SU-DHL-6 (cell line): ENCODE results near the gene FAM3C.

Experiments
- H2AFZ ChIP-seq: fragments of 200-600 bp; sonication (generic); 2 replicates; pipeline ENCODE4 v1.6.1; 2014; ENCODE audit warnings: low read depth, mild to moderate bottlenecking, moderate library complexity, mixed read lengths, antibody characterized with exemption, low read length; ENCODE audit not compliant: severe bottlenecking
- H3F3A ChIP-seq: fragments of 200-600 bp; shearing (Covaris generic); 2 replicates; pipeline ENCODE4 v1.6.0; 2016; ENCODE audit warnings: antibody characterized with exemption, mild to moderate bottlenecking; ENCODE audit not compliant: insufficient read depth
- H3K27ac ChIP-seq: fragments of 200-600 bp; sonication (generic); 2 replicates; pipeline ENCODE4 v1.5.1; 2016; ENCODE audit warnings: low read depth, mild to moderate bottlenecking, low read length, moderate library complexity, mixed read lengths
- H3K27me3 ChIP-seq: fragments of 200-600 bp; sonication (generic), shearing (Covaris generic); 2 replicates; pipeline ENCODE4 v1.6.0; 2014; ENCODE audit warnings: mild to moderate bottlenecking, low read length
- H3K36me3 ChIP-seq: fragments of 200-600 bp; sonication (generic); 2 replicates; pipeline ENCODE4 v1.6.1; 2014; ENCODE audit warnings: mild to moderate bottlenecking, low read length, mixed read lengths
- H3K4me2 ChIP-seq: fragments of 300-600, 200-600 bp; shearing (Covaris generic), sonication (generic); 2 replicates; pipeline ENCODE4 v1.6.0; 2014; ENCODE audit warnings: low read length, low read depth, mild to moderate bottlenecking; ENCODE audit not compliant: poor library complexity, severe bottlenecking
- H3K4me3 ChIP-seq: fragments of 200-600 bp; sonication (generic); 2 replicates; pipeline ENCODE4 v1.5.1; 2014; ENCODE audit warnings: antibody characterized with exemption, low read length, mild to moderate bottlenecking, mixed read lengths; ENCODE audit not compliant: insufficient read depth, poor library complexity, severe bottlenecking
- H3K79me2 ChIP-seq: fragments of 200-600 bp; sonication (generic); 2 replicates; pipeline ENCODE4 v1.6.1; 2014; ENCODE audit warnings: mild to moderate bottlenecking, low read length, moderate library complexity; ENCODE audit not compliant: insufficient read depth
- H3K9ac ChIP-seq: fragments of 200-600 bp; sonication (generic); 2 replicates; pipeline ENCODE4 v1.7.0; 2014; ENCODE audit warnings: mild to moderate bottlenecking, low read length
- H3K9me2 ChIP-seq: fragments of 200-600 bp; sonication (generic); replicated peaks from 2 replicates; pipeline ENCODE4 v1.6.1; 2014; ENCODE audit warnings: low read length; ENCODE audit not compliant: insufficient read depth
- H3K9me3 ChIP-seq: fragments of 200-600 bp; sonication (generic); 2 replicates; pipeline ENCODE4 v1.6.1; 2014; ENCODE audit warnings: low read length, mixed read lengths; ENCODE audit not compliant: insufficient read depth
- H4K20me1 ChIP-seq: fragments of 200-600 bp; sonication (generic); 2 replicates; pipeline ENCODE4 v1.6.1; 2014; ENCODE audit warnings: low read depth, mild to moderate bottlenecking, antibody characterized with exemption, low read length, moderate library complexity, mixed read lengths
- CTCF ChIP-seq: fragments of 200-600 bp; sonication (generic); IDR thresholded peaks from one replicate; pipeline ENCODE4 v1.5.1; 2017; ENCODE audit warnings: antibody characterized with exemption, mild to moderate bottlenecking, low read length, moderate library complexity; ENCODE audit not compliant: insufficient read depth, poor library complexity, severe bottlenecking
- EZH2phosphoT487 ChIP-seq: fragments of 200-600 bp; sonication (generic), shearing (Covaris generic); conservative IDR thresholded peaks from 2 replicates; pipeline ENCODE4 v1.6.1; 2018; ENCODE audit warnings: mild to moderate bottlenecking, antibody characterized with exemption, low read length, moderate library complexity, mixed read lengths

FAM3C gene

GRCh38 chr7:121385056-121385799 lies 10.9 kb downstream of the FAM3C start:
- 0 out of 2 replicates have a peak, but pooled peaks cover 4% of the 10 kb centered on the region for H4K20me1 ChIP-seq
- H3K4me2 ChIP-seq: peak overlapping the region; percentile 45
- H3F3A ChIP-seq: peaks cover 11% of the 10 kb centered on the region; the same call in 1 of the 2 replicates
- H3K79me2 ChIP-seq: peaks cover 73% of the 10 kb centered on the region
- no peaks in the 10 kb centered on the region for H3K9me3 ChIP-seq
- H3K4me3 ChIP-seq: no peak overlapping the region
- H3K36me3 ChIP-seq: no peaks in the 10 kb centered on the region
- H3K27ac ChIP-seq: peak overlapping the region; percentile 35
- no peak overlapping the region for H2AFZ ChIP-seq
- no peaks in the 10 kb centered on the region for H3K27me3 ChIP-seq
- H3K9me2 ChIP-seq: no peaks in the 10 kb centered on the region
- no peak overlapping the region; the same call in 1 of the 2 replicates for H3K9ac ChIP-seq
- TF ChIP-seq EZH2phosphoT487 (no peak), CTCF (no peak)

DNA sequence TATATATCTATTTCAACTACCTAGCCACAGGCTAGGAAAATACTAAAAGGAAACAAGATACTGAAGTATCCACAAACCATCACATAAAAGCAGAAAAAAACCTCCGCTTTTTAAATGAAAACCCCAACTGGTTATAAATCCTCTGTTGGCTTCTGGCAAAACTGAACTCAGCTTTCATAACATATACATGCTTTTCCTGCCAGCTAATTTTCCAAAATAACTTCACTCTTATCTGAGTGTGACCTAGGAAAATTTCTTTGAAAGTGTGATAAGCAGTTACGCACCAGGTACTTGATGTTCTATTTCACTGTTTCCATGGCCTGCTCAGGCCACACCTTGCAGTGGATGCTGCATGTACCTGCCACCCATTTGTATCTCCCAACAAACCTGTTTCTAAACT lies 11.8 kb downstream of the FAM3C start:
- peak overlapping the region; percentile 45 for H3K4me2 ChIP-seq
- peaks cover 68% of the 10 kb centered on the region for H3K79me2 ChIP-seq
- no peak overlapping the region for H3K27ac ChIP-seq
- no peak overlapping the region for H3K4me3 ChIP-seq
- peaks cover 7% of the 10 kb centered on the region for H3K36me3 ChIP-seq
- no peaks in the 10 kb centered on the region for H3K9me2 ChIP-seq
- H3K9ac ChIP-seq: no peak overlapping the region
- no peaks in the 10 kb centered on the region for H3K9me3 ChIP-seq
- H2AFZ ChIP-seq: no peak overlapping the region
- H3K27me3 ChIP-seq: no peaks in the 10 kb centered on the region
- H3F3A ChIP-seq: peaks cover 11% of the 10 kb centered on the region; the same call in 1 of the 2 replicates
- 0 out of 2 replicates have a peak, but pooled peaks cover 4% of the 10 kb centered on the region for H4K20me1 ChIP-seq
- no peak for TF ChIP-seq CTCF
- TF ChIP-seq EZH2phosphoT487: no peak

DNA sequence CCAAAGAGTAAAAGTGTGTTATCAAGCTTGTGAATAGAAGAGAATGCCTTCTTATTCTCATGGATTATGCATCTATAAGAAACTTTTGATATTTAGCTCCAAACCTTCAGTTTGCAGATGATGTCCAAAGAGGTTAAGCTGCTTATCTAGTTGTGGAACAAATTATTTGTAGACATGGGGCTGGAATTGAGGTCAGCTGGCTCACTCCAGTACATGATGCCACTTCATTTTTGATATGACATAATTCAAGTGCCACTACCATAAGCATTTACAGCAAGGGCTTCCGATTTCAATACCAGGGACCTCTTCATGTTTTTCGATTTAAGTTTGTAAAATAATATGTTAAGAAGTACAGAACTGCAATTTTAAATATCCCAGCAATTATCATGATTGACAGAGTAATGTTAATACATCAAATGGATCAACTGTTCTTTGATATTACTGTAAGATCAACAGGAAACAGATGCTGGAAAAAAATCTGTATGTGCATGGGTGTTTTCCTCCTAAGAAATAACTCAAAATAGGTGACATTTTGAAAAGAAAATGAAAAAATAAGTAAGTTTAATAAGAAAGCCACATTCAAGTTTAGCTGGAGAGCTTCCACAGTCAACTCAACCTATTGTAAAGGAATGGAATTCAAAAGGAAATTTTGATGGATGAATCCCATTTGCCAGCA lies 12.7 kb downstream of the FAM3C start:
- no peaks in the 10 kb centered on the region for H3K9me3 ChIP-seq
- no peaks in the 10 kb centered on the region for H3K27me3 ChIP-seq
- no peak overlapping the region for H3K9ac ChIP-seq
- no peak overlapping the region for H2AFZ ChIP-seq
- H3K9me2 ChIP-seq: no peaks in the 10 kb centered on the region
- 0 out of 2 replicates have a peak, but pooled peaks cover 4% of the 10 kb centered on the region for H4K20me1 ChIP-seq
- no peak for TF ChIP-seq CTCF
- no peak for TF ChIP-seq EZH2phosphoT487
- peaks cover 59% of the 10 kb centered on the region for H3K79me2 ChIP-seq
- peak overlapping the region; percentile 26; the same call in 1 of the 2 replicates for H3K27ac ChIP-seq
- no peak overlapping the region for H3K4me3 ChIP-seq
- H3K36me3 ChIP-seq: peaks cover 11% of the 10 kb centered on the region
- peak overlapping the region; percentile 56 for H3K4me2 ChIP-seq
- H3F3A ChIP-seq: peaks cover 11% of the 10 kb centered on the region; the same call in 1 of the 2 replicates
